GM12873 (cell line): ENCODE results near the gene ADRA2B.

ENCODE experiments used
- CTCF ChIP-seq: IDR thresholded peaks from 2 replicates; pipeline ENCODE4 v1.5.1; 2012; ENCODE audit warnings: low read depth, mild to moderate bottlenecking, moderate library complexity, low read length, control low read depth; ENCODE audit not compliant: insufficient read depth; ENCODE audit errors: missing control alignments

Gene ADRA2B

DNA sequence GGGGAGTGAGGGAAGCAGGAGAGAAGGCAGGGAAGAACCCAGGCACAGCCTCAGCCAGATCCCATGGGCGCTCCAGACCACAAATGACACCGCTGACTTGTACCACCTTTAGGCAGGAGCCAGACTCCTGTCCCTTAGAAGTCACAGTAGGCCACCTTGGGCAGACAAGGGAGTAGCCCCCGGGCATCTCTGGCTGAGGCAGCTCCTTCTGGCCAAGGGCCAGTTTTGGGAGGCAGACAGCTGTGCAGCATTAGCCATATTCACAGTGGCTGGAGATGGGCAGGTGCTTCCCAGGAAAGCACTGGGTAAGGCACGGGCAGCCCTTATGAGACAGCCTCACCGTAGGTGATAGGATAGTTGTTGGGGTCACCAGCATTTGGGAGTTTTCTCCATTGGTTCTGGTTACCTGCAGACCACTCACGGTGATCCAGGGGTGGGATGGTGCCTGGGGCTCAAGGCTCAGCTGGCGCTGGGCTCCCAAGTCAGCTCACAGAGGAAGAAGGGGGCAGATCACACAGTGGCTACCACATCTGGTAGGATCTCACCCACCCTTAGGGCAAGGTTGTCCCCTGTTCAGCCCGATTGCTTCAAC is 19.9 kb upstream of the ADRA2B start:
- no peak for TF ChIP-seq CTCF

GRCh38 chr2:96135621-96136020 is 19.2 kb upstream of the ADRA2B start:
- TF ChIP-seq CTCF: no peak

- no peak for TF ChIP-seq CTCF
These were observed 18.8 kb upstream of the ADRA2B start for GRCh38 chr2:96135171-96135570.

DNA sequence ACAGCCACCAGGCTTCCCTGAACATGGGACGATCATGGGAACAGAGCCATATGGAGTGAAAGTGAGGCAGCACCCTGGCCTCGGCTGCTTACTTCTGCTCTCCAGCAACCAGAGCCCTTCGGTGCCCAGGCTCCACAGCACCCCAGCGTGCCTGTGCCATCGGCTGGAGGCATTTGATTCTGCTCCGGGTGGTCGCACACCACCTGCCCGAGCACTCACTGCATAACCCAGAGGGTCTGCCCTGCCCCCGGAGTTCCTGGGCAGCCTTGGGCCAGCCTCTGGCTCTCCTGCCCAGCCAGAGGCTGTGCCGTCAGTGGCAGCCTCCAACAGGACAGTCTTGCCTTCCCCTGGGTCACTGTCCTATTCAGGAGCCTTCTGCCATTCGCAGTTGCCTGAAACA is 18.1 kb upstream of the ADRA2B start:
- TF ChIP-seq CTCF: no peak

DNA sequence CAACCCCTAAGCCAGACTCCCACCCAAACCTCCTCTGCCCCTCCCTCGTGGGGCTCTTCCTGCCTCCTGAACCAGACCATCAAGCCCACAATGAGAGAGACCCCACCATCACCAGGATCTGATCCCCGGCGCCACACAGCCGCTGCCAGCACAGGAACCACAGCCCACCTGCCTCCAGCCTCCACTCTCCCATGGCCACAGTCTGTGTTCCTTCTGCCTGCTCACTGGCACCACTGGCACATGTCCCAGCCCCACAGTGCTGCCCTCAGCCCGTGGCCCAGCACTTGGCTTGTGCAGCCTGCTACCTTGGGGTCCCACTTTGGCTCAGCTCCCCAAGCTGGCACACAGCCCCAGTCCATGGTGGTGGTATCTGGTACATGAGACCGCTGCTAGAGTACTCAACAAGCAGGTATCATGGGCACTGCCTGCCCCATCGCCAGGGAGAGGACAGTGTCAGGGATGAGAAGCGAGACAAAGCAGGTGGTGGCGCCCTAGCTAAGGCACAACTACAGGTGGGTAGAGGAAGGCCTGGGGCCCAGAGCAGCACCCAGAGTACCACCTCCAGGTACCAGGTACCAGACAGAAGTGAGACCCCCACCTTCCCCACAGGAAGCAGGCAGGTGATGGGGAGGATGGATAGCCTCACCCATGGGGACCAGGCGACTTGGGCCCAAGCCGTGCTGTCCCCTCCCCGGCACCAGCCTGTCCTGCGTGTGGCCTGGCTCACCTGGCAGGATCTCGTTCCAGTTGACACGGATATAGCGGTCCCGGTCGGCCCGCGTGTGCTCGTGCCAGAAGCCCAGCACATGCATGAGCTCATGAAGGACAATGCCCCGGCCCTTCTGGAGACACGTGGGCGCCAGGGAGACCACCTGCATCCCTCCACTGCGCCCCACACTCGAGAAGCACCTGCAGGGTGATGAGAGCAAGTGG is 15.7 kb upstream of the ADRA2B start:
- no peak for TF ChIP-seq CTCF

GRCh38 chr2:96131152-96131812 is 14.9 kb upstream of the ADRA2B start:
- TF ChIP-seq CTCF: no peak

DNA sequence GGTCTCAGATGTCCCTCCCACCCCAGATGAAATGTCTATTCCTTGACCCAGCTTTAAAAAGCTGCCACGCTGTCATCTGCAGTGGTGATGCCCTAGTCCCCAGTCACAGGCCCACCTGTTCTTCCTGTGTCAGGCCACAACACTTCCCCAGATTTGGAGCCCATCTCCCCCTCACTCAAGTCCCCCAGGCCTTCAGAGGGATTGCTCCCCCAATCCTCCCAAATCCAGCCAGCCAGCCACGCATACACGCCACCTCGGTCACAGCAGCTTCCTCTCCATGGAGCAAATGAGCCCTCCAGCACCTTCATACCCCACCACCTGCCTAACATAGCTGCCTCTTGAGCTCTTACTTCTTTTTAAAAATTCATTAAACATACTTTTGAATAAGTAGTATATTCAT is 14.1 kb upstream of the ADRA2B start:
- no peak for TF ChIP-seq CTCF
